Measurements from ENCODE around the gene LDHB. TPM values are rescaled to one million over a fixed set of nuclear protein-coding genes. Genes with fewer than 3 reads are reported as not detected.

LDHB gene
- total RNA-seq, 1 donor from 2014 or later: 775 TPM

GRCh38 chr12:21585485-21585884 lies 72.2 kb downstream of the LDHB start:
- TF ChIP-seq, protein P1, sequence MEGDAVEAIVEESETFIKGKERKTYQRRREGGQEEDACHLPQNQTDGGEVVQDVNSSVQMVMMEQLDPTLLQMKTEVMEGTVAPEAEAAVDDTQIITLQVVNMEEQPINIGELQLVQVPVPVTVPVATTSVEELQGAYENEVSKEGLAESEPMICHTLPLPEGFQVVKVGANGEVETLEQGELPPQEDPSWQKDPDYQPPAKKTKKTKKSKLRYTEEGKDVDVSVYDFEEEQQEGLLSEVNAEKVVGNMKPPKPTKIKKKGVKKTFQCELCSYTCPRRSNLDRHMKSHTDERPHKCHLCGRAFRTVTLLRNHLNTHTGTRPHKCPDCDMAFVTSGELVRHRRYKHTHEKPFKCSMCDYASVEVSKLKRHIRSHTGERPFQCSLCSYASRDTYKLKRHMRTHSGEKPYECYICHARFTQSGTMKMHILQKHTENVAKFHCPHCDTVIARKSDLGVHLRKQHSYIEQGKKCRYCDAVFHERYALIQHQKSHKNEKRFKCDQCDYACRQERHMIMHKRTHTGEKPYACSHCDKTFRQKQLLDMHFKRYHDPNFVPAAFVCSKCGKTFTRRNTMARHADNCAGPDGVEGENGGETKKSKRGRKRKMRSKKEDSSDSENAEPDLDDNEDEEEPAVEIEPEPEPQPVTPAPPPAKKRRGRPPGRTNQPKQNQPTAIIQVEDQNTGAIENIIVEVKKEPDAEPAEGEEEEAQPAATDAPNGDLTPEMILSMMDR (IDR thresholded peaks at IDR 0.05; ENCODE audit: insufficient read depth, low read depth, low read length): no peak
- TF ChIP-seq EZH2 (IDR thresholded peaks at IDR 0.05; ENCODE audit: insufficient read depth, low read length): no peak
- Mint-ChIP-seq H3K9me3 (ENCODE audit: unreplicated experiment) (peaks cover 3% of the 10 kb centered on the region), H3K4me1 (ENCODE audit: low read depth, unreplicated experiment) (peaks cover 5% of the 10 kb centered on the region), H3K4me3 (ENCODE audit: unreplicated experiment) (no peak overlapping the region), H3K27me3 (ENCODE audit: low read depth, unreplicated experiment) (no peaks in the 10 kb centered on the region), H3K27ac (ENCODE audit: unreplicated experiment) (no peak overlapping the region), H3K36me3 (ENCODE audit: low read depth, unreplicated experiment) (no peaks in the 10 kb centered on the region)
- no peak overlapping the region for H3K9ac ChIP-seq (ENCODE audit: low read length)
- H3K9me3 ChIP-seq (ENCODE audit: insufficient read depth, low read depth, low read length): no peaks in the 10 kb centered on the region
- no peak overlapping the region for H3K27ac ChIP-seq (ENCODE audit: low read depth, low read length)
- no peaks in the 10 kb centered on the region for H3K79me2 ChIP-seq (ENCODE audit: insufficient read depth, low read length)
- no peaks in the 10 kb centered on the region for H4K20me1 ChIP-seq (ENCODE audit: insufficient read depth, low read length)
- no peaks in the 10 kb centered on the region for H3K36me3 ChIP-seq (ENCODE audit: insufficient read depth, low read length)
- no peak overlapping the region for H3K4me2 ChIP-seq (ENCODE audit: low read length)
- H3K4me1 ChIP-seq (ENCODE audit: insufficient read depth, low read length): no peaks in the 10 kb centered on the region
- H3K4me3 ChIP-seq (ENCODE audit: insufficient read depth, low read depth, low read length): no peak overlapping the region
- H2AFZ ChIP-seq (ENCODE audit: low read depth, low read length): no peak overlapping the region
- no peaks in the 10 kb centered on the region for H3K27me3 ChIP-seq (ENCODE audit: insufficient read depth, low read length)
- FAIRE-seq (no peak), DNase-seq (ENCODE audit: low read depth) (no peak)

Other genes starting within 250 kb of the LDHB start
- gene PYROXD1, start 220.2 kb downstream of the LDHB start, total RNA-seq: 10.9 and 11.3 TPM in 2 replicates
- gene RECQL, start 156.2 kb downstream of the LDHB start, total RNA-seq: 49.1 and 49.7 TPM in 2 replicates
- 90.3 and 93.5 TPM in 2 replicates for gene GOLT1B, start 156.1 kb downstream of the LDHB start, total RNA-seq
- gene SPX, start 131.5 kb downstream of the LDHB start, total RNA-seq: 19.8 and 26.1 TPM in 2 replicates
- not detected in 2 replicates for gene GYS2, start 53.0 kb downstream of the LDHB start, total RNA-seq
- 0.93 and 1.0 TPM in 2 replicates for gene KCNJ8, start 116.9 kb upstream of the LDHB start, total RNA-seq

All from astrocyte (in vitro differentiated cells and primary cell).